Choroid plexus epithelial cell (primary cell): ENCODE measurements around the gene PTEN.

Source experiments
- DNase-seq: peaks from one replicate; pipeline ENCODE4 v3.0.0-alpha.2; 2010; ENCODE audit warnings: low read depth
- H3K4me3 ChIP-seq: 2 replicates; pipeline ENCODE4 v1.5.1; 2011; ENCODE audit warnings: low read depth, mild to moderate bottlenecking, control low read depth, low read length, moderate library complexity
- CTCF ChIP-seq: conservative IDR thresholded peaks from 2 replicates; pipeline ENCODE4 v1.5.1; 2011; ENCODE audit warnings: low read depth, mild to moderate bottlenecking, control low read depth, inconsistent platforms, low read length, moderate library complexity

Gene PTEN

GRCh38 chr10:87915989-87916388 lies 52.6 kb downstream of the PTEN start:
- DNase-seq, result peak; percentile 29
- no peak overlapping the region for H3K4me3 ChIP-seq

GRCh38 chr10:87916515-87916914 lies 53.1 kb downstream of the PTEN start:
- TF ChIP-seq CTCF, result no peak
- no peak for DNase-seq
- no peak overlapping the region for H3K4me3 ChIP-seq

More at GRCh38 chr10:87915989-87916388, 52.6 kb downstream of the PTEN start:
- TF ChIP-seq CTCF, result no peak

GRCh38 chr10:87918254-87918859 lies 54.9 kb downstream of the PTEN start:
- H3K4me3 ChIP-seq, result no peak overlapping the region
- DNase-seq, result no peak
- TF ChIP-seq CTCF, result no peak

GRCh38 chr10:87920538-87920937 lies 57.1 kb downstream of the PTEN start:
- H3K4me3 ChIP-seq, result no peak overlapping the region
- no peak for TF ChIP-seq CTCF
- DNase-seq, result no peak

GRCh38 chr10:87921931-87922688 lies 58.7 kb downstream of the PTEN start:
- DNase-seq, result no peak
- H3K4me3 ChIP-seq, result no peak overlapping the region
- no peak for TF ChIP-seq CTCF

- no peak for TF ChIP-seq CTCF
- no peak overlapping the region for H3K4me3 ChIP-seq
- no peak for DNase-seq
Measured at GRCh38 chr10:87923233-87923632, 59.8 kb downstream of the PTEN start.

- DNase-seq, result peak; percentile 73
- no peak for TF ChIP-seq CTCF
- H3K4me3 ChIP-seq, result no peak overlapping the region
Measured at GRCh38 chr10:87925570-87925969, 62.1 kb downstream of the PTEN start.
